Smooth muscle cell of trachea (primary cell): ENCODE results near the gene GPALPP1. TPM values are rescaled to one million over a fixed set of nuclear protein-coding genes. Genes with fewer than 3 reads are reported as not detected.

Source experiments
- total RNA-seq: library from RNA; depleted of rRNA; stranded (reverse); fragments of >200 nt; gene quantifications from 2 replicates; pipeline ENCODE4 v1.2.1, GENCODE V29; 2014

GPALPP1 gene, protein sequence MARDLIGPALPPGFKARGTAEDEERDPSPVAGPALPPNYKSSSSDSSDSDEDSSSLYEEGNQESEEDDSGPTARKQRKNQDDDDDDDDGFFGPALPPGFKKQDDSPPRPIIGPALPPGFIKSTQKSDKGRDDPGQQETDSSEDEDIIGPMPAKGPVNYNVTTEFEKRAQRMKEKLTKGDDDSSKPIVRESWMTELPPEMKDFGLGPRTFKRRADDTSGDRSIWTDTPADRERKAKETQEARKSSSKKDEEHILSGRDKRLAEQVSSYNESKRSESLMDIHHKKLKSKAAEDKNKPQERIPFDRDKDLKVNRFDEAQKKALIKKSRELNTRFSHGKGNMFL
- 22.5 and 36.2 TPM in 2 replicates for total RNA-seq

DNA sequence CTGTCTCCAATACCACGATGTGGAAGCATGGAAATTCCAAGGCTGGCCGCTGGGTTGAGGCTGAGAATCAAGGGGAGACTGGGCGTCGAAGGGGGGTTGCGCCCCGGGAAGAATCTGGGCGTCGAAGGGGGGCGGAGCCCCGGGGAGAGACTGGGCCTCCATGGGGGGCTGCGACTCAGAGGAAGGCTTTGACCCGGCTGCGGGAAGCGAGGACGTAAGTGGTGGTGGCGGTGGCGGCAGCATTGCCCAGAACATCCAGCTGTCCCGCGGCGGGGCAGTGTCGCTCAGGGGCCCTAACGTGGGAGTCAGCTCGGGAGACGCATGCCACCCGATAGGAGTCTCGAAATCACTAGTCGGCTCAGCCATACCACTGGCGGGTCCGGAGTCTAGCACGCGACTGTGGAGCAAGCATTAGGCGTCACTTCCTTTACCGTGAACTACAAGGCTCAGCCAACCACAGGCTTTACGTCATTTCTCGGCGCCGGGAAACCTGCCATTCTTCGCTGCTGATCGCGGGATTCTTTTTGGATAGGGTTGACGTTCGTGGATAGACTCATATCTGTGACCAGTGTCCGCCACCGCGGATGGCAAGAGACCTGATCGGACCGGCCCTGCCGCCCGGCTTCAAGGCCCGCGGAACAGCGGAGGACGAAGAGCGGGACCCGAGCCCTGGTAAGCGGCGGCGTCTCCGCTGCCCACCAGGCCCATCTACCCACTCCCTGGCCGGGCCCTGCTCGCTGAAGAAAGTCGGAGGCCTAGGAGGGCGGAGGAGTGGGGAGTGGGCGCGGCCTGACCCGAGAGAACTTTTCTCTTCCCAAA is at the start of gene GPALPP1, which contains the start of gene NUFIP1:
Gene GPALPP1 (plus strand): TSS at position 468 of the 819 bp plus-strand sequence. CDS start 117 bp downstream, at position 585.
Gene NUFIP1 (minus strand): TSS at position 401 of the 819 bp plus-strand sequence. CDS start 35 bp downstream, at position 366.

Other genes with a start within 250 kb of the GPALPP1 start
- 2.3 and 2.6 TPM in 2 replicates for gene NUFIP1, start 67 bp upstream of the GPALPP1 start, total RNA-seq
- gene GTF2F2, start 131.0 kb downstream of the GPALPP1 start, total RNA-seq, result 17.5 and 34.2 TPM in 2 replicates
- 0.15 TPM in 1 of 2 replicates, not detected in the other for gene KCTD4, start 211.5 kb downstream of the GPALPP1 start, total RNA-seq